Endodermal cell (in vitro differentiated cells): ENCODE data around the gene PCDHB10. TPM values are rescaled to one million over a fixed set of nuclear protein-coding genes. Genes with fewer than 3 reads are reported as not detected.
"Not testable (repeated sequence)": the region's sequence is repeated elsewhere in the genome, so short reads cannot be mapped to it uniquely, and the experiment has no call there.

Source experiments
- DNase-seq: peaks from one replicate; pipeline ENCODE4 v3.0.0-alpha.2; 2017
- H3K27ac ChIP-seq: 2 replicates; pipeline ENCODE4 v1.5.1; 2013; ENCODE audit warnings: mild to moderate bottlenecking, low read depth, low read length, moderate library complexity
- H3K27me3 ChIP-seq: 2 replicates; pipeline ENCODE4 v1.6.1; 2013; ENCODE audit warnings: mild to moderate bottlenecking, low read length, moderate library complexity; ENCODE audit not compliant: insufficient read depth, control insufficient read depth, poor library complexity, severe bottlenecking
- H3K36me3 ChIP-seq: 2 replicates; pipeline ENCODE4 v1.7.0; 2013; ENCODE audit warnings: mild to moderate bottlenecking, low read length, moderate library complexity; ENCODE audit not compliant: control insufficient read depth, insufficient read depth
- H3K4me1 ChIP-seq: one replicate; pipeline ENCODE4 v1.7.0; 2013; ENCODE audit warnings: low read length; ENCODE audit not compliant: control insufficient read depth, insufficient read depth
- H3K4me3 ChIP-seq: 2 replicates; pipeline ENCODE4 v1.5.1; 2013; ENCODE audit warnings: mild to moderate bottlenecking, low read length, moderate library complexity
- H3K9ac ChIP-seq: 2 replicates; pipeline ENCODE4 v1.6.1; 2013; ENCODE audit warnings: mild to moderate bottlenecking, low read length, moderate library complexity; ENCODE audit not compliant: poor library complexity, severe bottlenecking; ENCODE audit errors: extremely low read depth
- H3K9me3 ChIP-seq: 2 replicates; pipeline ENCODE4 v1.6.1; 2013; ENCODE audit warnings: mild to moderate bottlenecking, low read length, moderate library complexity; ENCODE audit not compliant: control insufficient read depth
- H3K27ac Mint-ChIP-seq: 2 replicates; pipeline ENCODE4 v1.8.0; 2020; ENCODE audit warnings: mixed read lengths
- H3K27me3 Mint-ChIP-seq: 2 replicates; pipeline ENCODE4 v1.8.0; 2021; ENCODE audit warnings: mild to moderate bottlenecking, mixed read lengths; ENCODE audit not compliant: insufficient read depth
- H3K36me3 Mint-ChIP-seq: 2 replicates; pipeline ENCODE4 v1.8.0; 2020; ENCODE audit warnings: low read depth, mixed read lengths
- H3K4me1 Mint-ChIP-seq: 2 replicates; pipeline ENCODE4 v1.8.0; 2020; ENCODE audit warnings: mixed read lengths
- H3K4me3 Mint-ChIP-seq: 2 replicates; pipeline ENCODE4 v1.8.0; 2020; ENCODE audit warnings: mild to moderate bottlenecking, moderate library complexity, mixed read lengths
- H3K9me3 Mint-ChIP-seq: 2 replicates; pipeline ENCODE4 v1.8.0; 2020; ENCODE audit warnings: mild to moderate bottlenecking, mixed read lengths
- WGBS, 2 experiments: methylation state at CpG; one replicate each; pipeline versions ENCODE4 v1.1.5 to v1.1.7; 2013; ENCODE audit warnings: missing lambda C conversion rate in 2 of 2, mixed read lengths in 1 of 2; ENCODE audit not compliant: insufficient coverage in 1 of 2, insufficient read length in 1 of 2; 5-methylcytosine and 5-hydroxymethylcytosine counted together
- total RNA-seq, 2 donors: library from RNA; stranded (reverse); fragmentation: NEBNext Ultra II Directional in 1 of 2; extraction: Animal tissue kit (Norgen Biotek cat#: 25700) in 1 of 2; gene quantifications; 2 replicates in 1 of 2; 3 replicates in 1 of 2; pipeline ENCODE4 v1.2.1, GENCODE V29; 2021
- TF ChIP-seq, protein P1 (sequence below): fragments of 200-600 bp; sonication (generic); conservative IDR thresholded peaks from 2 replicates; pipeline ENCODE4 v1.5.0; 2021; ENCODE audit warnings: antibody characterized with exemption, mild to moderate bottlenecking

Gene PCDHB10
- total RNA-seq, 2 donors from 2014 or later: 2.9 to 3.5 TPM

- H3K4me3 Mint-ChIP-seq, H3K27me3 Mint-ChIP-seq, H3K4me1 Mint-ChIP-seq, H3K27me3 ChIP-seq, H3K36me3 ChIP-seq, DNase-seq, H3K9ac ChIP-seq, H3K36me3 Mint-ChIP-seq, H3K27ac Mint-ChIP-seq, H3K4me3 ChIP-seq, H3K27ac ChIP-seq, H3K4me1 ChIP-seq: not testable (repeated sequence)
- 76 to 82% methylated on average over 4 to 12 of the region's 18 CpGs for WGBS, 2 experiments
- H3K9me3 ChIP-seq: peaks cover 13% of the 10 kb centered on the region
- TF ChIP-seq, protein P1, sequence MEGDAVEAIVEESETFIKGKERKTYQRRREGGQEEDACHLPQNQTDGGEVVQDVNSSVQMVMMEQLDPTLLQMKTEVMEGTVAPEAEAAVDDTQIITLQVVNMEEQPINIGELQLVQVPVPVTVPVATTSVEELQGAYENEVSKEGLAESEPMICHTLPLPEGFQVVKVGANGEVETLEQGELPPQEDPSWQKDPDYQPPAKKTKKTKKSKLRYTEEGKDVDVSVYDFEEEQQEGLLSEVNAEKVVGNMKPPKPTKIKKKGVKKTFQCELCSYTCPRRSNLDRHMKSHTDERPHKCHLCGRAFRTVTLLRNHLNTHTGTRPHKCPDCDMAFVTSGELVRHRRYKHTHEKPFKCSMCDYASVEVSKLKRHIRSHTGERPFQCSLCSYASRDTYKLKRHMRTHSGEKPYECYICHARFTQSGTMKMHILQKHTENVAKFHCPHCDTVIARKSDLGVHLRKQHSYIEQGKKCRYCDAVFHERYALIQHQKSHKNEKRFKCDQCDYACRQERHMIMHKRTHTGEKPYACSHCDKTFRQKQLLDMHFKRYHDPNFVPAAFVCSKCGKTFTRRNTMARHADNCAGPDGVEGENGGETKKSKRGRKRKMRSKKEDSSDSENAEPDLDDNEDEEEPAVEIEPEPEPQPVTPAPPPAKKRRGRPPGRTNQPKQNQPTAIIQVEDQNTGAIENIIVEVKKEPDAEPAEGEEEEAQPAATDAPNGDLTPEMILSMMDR: peak; percentile 60
- peaks cover 26% of the 10 kb centered on the region for H3K9me3 Mint-ChIP-seq
These were observed 14.5 kb upstream of the PCDHB10 start, which contains the start of gene PCDHB8 for GRCh38 chr5:141177577-141178191. TSS of gene PCDHB8 (plus strand) at chr5:141177790. CDS start at chr5:141178035, 245 bp downstream.

DNA sequence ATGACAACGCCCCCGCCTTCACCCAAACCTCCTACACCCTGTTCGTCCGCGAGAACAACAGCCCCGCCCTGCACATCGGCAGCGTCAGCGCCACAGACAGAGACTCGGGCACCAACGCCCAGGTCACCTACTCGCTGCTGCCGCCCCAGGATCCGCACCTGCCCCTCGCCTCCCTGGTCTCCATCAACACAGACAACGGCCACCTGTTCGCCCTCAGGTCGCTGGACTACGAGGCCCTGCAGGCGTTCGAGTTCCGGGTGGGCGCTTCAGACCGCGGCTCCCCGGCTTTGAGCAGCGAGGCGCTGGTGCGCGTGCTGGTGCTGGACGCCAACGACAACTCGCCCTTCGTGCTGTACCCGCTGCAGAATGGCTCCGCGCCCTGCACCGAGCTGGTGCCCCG lies 12.8 kb upstream of the PCDHB10 start:
- peaks cover 21% of the 10 kb centered on the region for H3K9me3 Mint-ChIP-seq
- not testable (repeated sequence) for H3K27ac Mint-ChIP-seq, H3K4me1 Mint-ChIP-seq, H3K9ac ChIP-seq, H3K4me3 ChIP-seq, H3K4me1 ChIP-seq, H3K27me3 Mint-ChIP-seq, H3K27me3 ChIP-seq, H3K4me3 Mint-ChIP-seq, DNase-seq, H3K27ac ChIP-seq, H3K36me3 ChIP-seq
- peaks cover 13% of the 10 kb centered on the region for H3K36me3 Mint-ChIP-seq
- 95 to 100% methylated on average over 7 to 25 of the region's 39 CpGs for WGBS, 2 experiments
- H3K9me3 ChIP-seq: peaks cover 13% of the 10 kb centered on the region

GRCh38 chr5:141179876-141180275 lies 12.3 kb upstream of the PCDHB10 start:
- H3K27me3 Mint-ChIP-seq, H3K36me3 ChIP-seq, H3K27ac Mint-ChIP-seq, H3K27ac ChIP-seq, H3K4me1 ChIP-seq, H3K9ac ChIP-seq, H3K4me3 ChIP-seq, H3K4me3 Mint-ChIP-seq, H3K4me1 Mint-ChIP-seq, DNase-seq, H3K27me3 ChIP-seq: not testable (repeated sequence)
- WGBS, 2 experiments: 89 to 97% methylated on average over 15 to 31 of the region's 32 CpGs
- peaks cover 13% of the 10 kb centered on the region for H3K9me3 ChIP-seq
- H3K9me3 Mint-ChIP-seq: peaks cover 24% of the 10 kb centered on the region
- peaks cover 18% of the 10 kb centered on the region for H3K36me3 Mint-ChIP-seq

DNA sequence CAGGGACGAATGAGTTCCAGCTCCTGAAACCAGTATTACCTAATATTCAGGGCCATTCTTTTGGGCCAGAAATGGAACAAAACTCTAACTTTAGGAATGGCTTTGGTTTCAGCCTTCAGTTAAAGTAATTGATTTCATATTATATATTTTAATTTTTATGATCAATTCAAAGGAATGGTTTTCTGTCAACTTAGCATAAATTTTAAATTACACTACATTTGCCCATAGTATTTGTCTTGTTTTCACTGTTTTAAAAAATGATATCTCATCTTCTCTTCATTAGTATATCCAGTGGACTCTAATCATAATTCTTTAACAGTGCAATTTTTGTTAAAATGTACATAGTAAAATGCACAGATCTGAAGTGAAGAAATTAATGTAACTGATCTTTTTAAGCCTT lies 11.8 kb upstream of the PCDHB10 start:
- Mint-ChIP-seq H3K9me3 (peaks cover 26% of the 10 kb centered on the region), H3K4me1 (no peaks in the 10 kb centered on the region), H3K4me3 (no peak overlapping the region), H3K27ac (no peak overlapping the region), H3K36me3 (peaks cover 22% of the 10 kb centered on the region), H3K27me3 (peaks cover 7% of the 10 kb centered on the region)
- WGBS, 2 experiments: 83 to 93% methylated on average over 1 of the region's 1 CpG
- Histone ChIP-seq H3K27ac (no peak overlapping the region), H3K4me1 (no peaks in the 10 kb centered on the region), H3K9me3 (peaks cover 13% of the 10 kb centered on the region), H3K4me3 (no peak overlapping the region), H3K36me3 (no peaks in the 10 kb centered on the region), H3K9ac (no peak overlapping the region), H3K27me3 (no peaks in the 10 kb centered on the region)
- TF ChIP-seq, protein P1: no peak
- no peak for DNase-seq
